Inflammatory macrophage (primary cell): ENCODE data around the gene SMOC2.
"Not testable (repeated sequence)": the region's sequence is repeated elsewhere in the genome, so short reads cannot be mapped to it uniquely, and the experiment has no call there.

ENCODE experiments used
- DNase-seq, 2 donors: peaks; one replicate each; pipeline ENCODE4 v3.0.0-alpha.2; 2020 to 2022

The SMOC2 gene

GRCh38 chr6:168607272-168608112 lies 166.5 kb downstream of the SMOC2 start:
- DNase-seq: no peak

GRCh38 chr6:168608113-168608400 lies 167.1 kb downstream of the SMOC2 start:
- DNase-seq: no peak

DNA sequence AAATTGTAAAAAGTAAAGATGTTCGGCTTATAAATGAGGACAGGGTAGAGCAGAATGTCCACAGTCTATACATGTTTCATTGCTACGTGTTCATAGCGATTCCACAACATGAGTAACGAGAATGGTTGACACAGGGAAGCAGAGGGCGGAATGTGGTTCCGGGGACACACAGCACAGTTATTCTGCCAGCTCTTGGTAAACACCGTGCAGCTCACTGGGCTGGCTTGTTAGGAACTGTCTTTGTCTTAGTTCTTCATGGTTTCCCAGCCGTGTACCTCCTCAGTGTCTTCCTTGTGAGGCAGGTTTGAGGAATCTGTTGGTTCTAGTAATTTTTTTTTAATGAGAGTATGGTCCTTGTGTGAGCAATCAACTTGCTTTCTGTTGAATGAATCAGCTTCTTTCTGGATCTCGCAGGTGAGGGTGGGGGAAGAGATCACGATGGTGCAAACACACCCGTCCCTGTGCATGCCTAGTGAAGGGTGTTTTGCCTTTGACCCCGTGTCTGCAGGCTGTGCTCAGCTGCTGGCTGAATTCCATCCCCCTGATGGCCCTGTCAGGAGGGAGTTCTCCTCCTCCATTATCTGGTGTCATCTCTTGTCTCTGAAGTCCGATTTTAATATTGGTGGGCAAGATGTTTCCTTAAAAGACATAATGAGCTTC lies 168.2 kb downstream of the SMOC2 start:
- DNase-seq: no peak

- no peak for DNase-seq
Observed at GRCh38 chr6:168609914-168610490, 169.0 kb downstream of the SMOC2 start.

- not testable (repeated sequence) for DNase-seq
Observed at GRCh38 chr6:168610966-168611365, 170.0 kb downstream of the SMOC2 start.

GRCh38 chr6:168611691-168612090 lies 170.7 kb downstream of the SMOC2 start:
- no peak for DNase-seq

GRCh38 chr6:168612586-168612985 lies 171.6 kb downstream of the SMOC2 start:
- no peak for DNase-seq

- no peak for DNase-seq
Observed at GRCh38 chr6:168615837-168616236, 174.9 kb downstream of the SMOC2 start.

- no peak for DNase-seq
Observed at GRCh38 chr6:168616816-168617765, 176.1 kb downstream of the SMOC2 start.

GRCh38 chr6:168618546-168619315 lies 177.7 kb downstream of the SMOC2 start:
- DNase-seq: no peak

DNA sequence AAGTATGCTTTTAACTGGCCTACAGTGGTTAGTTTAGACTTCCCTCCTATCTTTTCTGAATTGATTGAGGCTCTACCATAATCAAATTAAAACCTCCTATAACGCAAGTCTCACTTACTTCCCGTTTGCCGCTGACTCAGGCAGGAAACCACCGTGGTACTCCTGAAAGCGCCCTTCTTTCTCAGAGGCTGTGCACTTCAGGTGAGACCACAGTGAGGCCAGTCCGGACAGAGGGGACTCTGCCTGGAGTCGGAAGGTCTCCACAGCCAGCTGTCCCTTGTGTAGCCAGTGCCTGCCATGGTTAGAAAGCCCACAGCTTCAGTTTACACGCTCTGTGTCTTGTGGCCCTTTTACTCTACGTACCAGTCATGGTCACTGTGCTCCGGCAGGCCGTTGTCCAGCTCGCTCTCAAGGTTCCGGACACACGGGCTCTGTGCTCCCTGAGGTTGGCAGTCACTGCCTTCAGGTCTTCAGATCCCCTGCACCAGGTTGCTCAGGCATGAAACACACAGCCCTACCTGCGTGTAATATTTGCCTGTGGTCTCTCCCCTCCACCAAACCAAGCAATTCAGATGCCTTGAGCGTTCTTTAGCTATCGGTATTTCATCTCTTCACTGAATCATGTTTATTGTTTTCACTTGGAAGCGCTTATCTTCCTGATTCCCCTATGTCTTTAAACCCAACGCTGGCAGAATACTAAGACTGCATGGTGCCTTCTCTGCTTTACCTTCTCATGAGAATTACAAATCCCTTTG lies 178.8 kb downstream of the SMOC2 start:
- no peak for DNase-seq

DNA sequence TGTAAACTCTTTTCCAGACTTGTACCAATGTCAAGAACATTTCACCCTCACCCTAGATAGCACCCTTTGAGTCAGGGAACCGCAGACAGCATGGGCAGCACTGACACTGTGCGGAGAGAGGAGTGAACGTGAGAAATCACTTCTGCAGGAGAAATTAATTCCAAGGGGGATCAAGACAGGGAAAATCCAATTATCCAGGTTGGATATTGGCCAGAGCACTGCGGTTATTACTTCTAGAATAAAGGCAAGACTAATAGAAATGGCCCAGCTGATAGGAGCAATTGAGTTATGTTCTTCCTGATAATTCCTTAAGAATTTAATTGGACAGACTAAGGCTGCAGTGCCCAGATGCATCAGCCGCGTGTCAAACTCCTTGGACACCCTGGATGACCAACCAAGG lies 179.6 kb downstream of the SMOC2 start:
- no peak for DNase-seq

- DNase-seq: no peak
Observed at GRCh38 chr6:168623736-168624135, 182.8 kb downstream of the SMOC2 start.

- no peak for DNase-seq
Observed at GRCh38 chr6:168624540-168624939, 183.6 kb downstream of the SMOC2 start.

GRCh38 chr6:168624948-168625347 lies 184.0 kb downstream of the SMOC2 start:
- DNase-seq: no peak

DNA sequence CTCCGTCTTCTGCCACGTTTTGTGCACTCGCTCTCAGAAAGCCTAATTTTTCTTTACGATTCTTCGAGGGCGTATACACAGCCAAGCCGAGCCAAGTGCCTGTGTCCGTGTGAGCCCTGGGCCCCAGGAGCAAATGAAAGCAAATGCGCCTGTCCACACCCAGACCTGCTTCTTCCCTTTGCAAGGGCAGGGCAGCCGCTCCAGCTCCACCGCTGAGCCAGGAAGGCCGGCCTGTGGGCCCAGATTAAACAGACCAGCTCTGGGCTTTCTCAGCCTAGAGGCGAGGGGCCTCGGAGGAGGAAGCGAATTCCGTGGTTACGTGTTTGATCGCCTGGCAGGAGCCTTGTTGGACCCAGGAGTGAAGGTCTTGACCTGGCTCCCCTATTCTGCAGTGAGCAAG lies 184.6 kb downstream of the SMOC2 start:
- DNase-seq: no peak

DNA sequence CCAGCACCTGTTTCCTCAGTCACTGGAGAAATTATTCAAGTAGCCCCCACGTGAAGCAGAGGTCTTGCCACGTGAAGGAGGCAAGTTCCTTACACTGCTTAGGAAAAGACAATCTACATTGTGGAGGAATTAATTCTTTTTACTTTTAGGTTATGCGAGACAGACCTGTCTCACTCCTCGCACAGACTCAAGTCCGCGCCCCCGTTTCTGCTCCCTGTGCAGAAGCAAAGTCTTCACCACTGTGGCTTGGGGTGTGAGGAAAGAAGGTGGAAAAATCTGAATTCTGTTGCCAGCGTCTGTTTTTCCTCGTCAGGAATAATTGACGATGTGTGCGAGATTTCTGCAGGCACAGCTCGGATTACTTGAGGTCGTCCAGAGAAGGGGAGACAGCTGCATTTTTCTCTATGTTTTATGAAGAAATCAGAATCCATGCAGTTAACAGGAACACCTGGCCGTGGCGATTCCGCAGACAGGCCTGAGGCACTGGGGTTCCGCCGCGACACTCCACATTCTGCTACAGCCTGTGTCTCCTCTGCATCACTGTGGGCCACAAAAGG lies 185.1 kb downstream of the SMOC2 start:
- no peak for DNase-seq

- DNase-seq: no peak
Observed at GRCh38 chr6:168627506-168628175, 186.7 kb downstream of the SMOC2 start.

- DNase-seq: no peak
Observed at GRCh38 chr6:168628176-168628553, 187.2 kb downstream of the SMOC2 start.

GRCh38 chr6:168628732-168629245 lies 187.8 kb downstream of the SMOC2 start:
- no peak for DNase-seq
